ENCODE results near the gene LIPJ. TPM values are rescaled to one million over a fixed set of nuclear protein-coding genes. Genes with fewer than 3 reads are reported as not detected.

LIPJ gene
- polyA plus RNA-seq, 1 donor from 2014 or later: 0.15 TPM

DNA sequence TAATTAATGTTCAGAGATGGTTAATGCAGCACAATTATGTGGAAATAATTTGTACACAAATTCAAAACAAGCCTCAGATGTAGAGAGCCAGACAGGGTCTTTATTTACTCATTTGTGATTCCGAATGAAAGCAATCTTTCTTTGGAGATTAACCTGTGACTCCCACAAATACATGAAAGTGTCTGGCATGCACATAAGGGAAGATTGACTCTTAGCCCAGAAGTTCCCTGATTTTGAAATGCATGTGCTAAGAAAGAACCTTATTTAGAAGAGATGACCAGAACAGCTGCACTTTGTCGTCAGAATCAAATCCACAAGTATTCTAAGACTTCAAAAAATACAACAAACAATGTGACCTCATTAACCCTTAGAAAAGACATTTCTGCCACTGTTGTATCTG lies 48.5 kb upstream of the LIPJ start:
- no peak overlapping the region for H3K27ac ChIP-seq (ENCODE audit: low read length)
- no peak overlapping the region for H3K4me2 ChIP-seq (ENCODE audit: low read length)
- no peak for TF ChIP-seq SMC3 (conservative IDR thresholded peaks at IDR 0.05; ENCODE audit: poor library complexity)
- TF ChIP-seq, protein P1, sequence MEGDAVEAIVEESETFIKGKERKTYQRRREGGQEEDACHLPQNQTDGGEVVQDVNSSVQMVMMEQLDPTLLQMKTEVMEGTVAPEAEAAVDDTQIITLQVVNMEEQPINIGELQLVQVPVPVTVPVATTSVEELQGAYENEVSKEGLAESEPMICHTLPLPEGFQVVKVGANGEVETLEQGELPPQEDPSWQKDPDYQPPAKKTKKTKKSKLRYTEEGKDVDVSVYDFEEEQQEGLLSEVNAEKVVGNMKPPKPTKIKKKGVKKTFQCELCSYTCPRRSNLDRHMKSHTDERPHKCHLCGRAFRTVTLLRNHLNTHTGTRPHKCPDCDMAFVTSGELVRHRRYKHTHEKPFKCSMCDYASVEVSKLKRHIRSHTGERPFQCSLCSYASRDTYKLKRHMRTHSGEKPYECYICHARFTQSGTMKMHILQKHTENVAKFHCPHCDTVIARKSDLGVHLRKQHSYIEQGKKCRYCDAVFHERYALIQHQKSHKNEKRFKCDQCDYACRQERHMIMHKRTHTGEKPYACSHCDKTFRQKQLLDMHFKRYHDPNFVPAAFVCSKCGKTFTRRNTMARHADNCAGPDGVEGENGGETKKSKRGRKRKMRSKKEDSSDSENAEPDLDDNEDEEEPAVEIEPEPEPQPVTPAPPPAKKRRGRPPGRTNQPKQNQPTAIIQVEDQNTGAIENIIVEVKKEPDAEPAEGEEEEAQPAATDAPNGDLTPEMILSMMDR (IDR thresholded peaks at IDR 0.05; ENCODE audit: poor library complexity, severe bottlenecking): no peak
- TF ChIP-seq EP300 (conservative IDR thresholded peaks at IDR 0.05; ENCODE audit: poor library complexity, severe bottlenecking): no peak
- no peak for TF ChIP-seq POLR2AphosphoS5 (IDR thresholded peaks at IDR 0.05)
- TF ChIP-seq EZH2 (IDR thresholded peaks at IDR 0.05; ENCODE audit: borderline replicate concordance, insufficient read depth, low read length, poor library complexity, severe bottlenecking): no peak
- TF ChIP-seq TAF1 (IDR thresholded peaks at IDR 0.05; ENCODE audit: low read depth): no peak
- TF ChIP-seq, protein P2, sequence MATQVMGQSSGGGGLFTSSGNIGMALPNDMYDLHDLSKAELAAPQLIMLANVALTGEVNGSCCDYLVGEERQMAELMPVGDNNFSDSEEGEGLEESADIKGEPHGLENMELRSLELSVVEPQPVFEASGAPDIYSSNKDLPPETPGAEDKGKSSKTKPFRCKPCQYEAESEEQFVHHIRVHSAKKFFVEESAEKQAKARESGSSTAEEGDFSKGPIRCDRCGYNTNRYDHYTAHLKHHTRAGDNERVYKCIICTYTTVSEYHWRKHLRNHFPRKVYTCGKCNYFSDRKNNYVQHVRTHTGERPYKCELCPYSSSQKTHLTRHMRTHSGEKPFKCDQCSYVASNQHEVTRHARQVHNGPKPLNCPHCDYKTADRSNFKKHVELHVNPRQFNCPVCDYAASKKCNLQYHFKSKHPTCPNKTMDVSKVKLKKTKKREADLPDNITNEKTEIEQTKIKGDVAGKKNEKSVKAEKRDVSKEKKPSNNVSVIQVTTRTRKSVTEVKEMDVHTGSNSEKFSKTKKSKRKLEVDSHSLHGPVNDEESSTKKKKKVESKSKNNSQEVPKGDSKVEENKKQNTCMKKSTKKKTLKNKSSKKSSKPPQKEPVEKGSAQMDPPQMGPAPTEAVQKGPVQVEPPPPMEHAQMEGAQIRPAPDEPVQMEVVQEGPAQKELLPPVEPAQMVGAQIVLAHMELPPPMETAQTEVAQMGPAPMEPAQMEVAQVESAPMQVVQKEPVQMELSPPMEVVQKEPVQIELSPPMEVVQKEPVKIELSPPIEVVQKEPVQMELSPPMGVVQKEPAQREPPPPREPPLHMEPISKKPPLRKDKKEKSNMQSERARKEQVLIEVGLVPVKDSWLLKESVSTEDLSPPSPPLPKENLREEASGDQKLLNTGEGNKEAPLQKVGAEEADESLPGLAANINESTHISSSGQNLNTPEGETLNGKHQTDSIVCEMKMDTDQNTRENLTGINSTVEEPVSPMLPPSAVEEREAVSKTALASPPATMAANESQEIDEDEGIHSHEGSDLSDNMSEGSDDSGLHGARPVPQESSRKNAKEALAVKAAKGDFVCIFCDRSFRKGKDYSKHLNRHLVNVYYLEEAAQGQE (IDR thresholded peaks at IDR 0.05; ENCODE audit: borderline replicate concordance): no peak
- no peak for TF ChIP-seq MXI1 (conservative IDR thresholded peaks at IDR 0.05; ENCODE audit: poor library complexity, severe bottlenecking)
- TF ChIP-seq RAD21 (conservative IDR thresholded peaks at IDR 0.05): no peak

DNA sequence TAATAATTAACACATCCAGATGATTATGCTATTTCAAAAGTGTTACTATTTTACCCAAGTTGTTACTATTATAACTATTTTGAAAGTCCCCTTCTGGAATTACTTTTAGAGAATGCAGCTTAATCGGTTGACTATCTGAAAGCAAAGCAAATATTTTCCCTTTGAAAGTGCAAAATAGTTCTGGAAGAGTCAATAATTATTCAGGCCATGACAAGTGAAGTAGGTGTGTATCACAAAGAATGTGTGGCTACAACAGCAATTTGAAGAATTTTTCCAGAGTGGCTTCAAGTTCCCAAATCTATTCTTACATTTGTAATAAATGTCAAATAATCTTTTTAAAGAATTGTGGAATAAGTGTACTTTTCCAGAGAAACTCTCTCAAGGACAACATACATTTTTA lies 46.2 kb upstream of the LIPJ start:
- Histone ChIP-seq H3K4me2 (ENCODE audit: low read length) (no peak overlapping the region), H3K9me2 (ENCODE audit: insufficient read depth, low read length) (no peaks in the 10 kb centered on the region), H3K27ac (ENCODE audit: low read length) (no peak overlapping the region), H3K4me3 (ENCODE audit: low read length) (no peak overlapping the region), H2AFZ (ENCODE audit: low read depth, low read length) (no peak overlapping the region), H3K9ac (ENCODE audit: low read length) (no peak overlapping the region), H3K36me3 (ENCODE audit: insufficient read depth, low read length) (no peaks in the 10 kb centered on the region), H3F3A (ENCODE audit: insufficient read depth, low read length, poor library complexity, severe bottlenecking) (no peaks in the 10 kb centered on the region), H3K79me2 (replicated peaks; ENCODE audit: insufficient read depth, low read length) (no peaks in the 10 kb centered on the region), H4K20me1 (ENCODE audit: insufficient read depth) (no peaks in the 10 kb centered on the region), H3K9me3 (ENCODE audit: low read length) (no peaks in the 10 kb centered on the region), H3K27me3 (ENCODE audit: insufficient read depth, low read depth, low read length) (no peaks in the 10 kb centered on the region)
- TF ChIP-seq EZH2 (IDR thresholded peaks at IDR 0.05; ENCODE audit: borderline replicate concordance, insufficient read depth, low read length, poor library complexity, severe bottlenecking) (no peak), TAF1 (IDR thresholded peaks at IDR 0.05; ENCODE audit: low read depth) (no peak), EP300 (conservative IDR thresholded peaks at IDR 0.05; ENCODE audit: poor library complexity, severe bottlenecking) (no peak), SMC3 (conservative IDR thresholded peaks at IDR 0.05; ENCODE audit: poor library complexity) (no peak), POLR2AphosphoS5 (IDR thresholded peaks at IDR 0.05) (no peak), RAD21 (conservative IDR thresholded peaks at IDR 0.05) (no peak), MXI1 (conservative IDR thresholded peaks at IDR 0.05; ENCODE audit: poor library complexity, severe bottlenecking) (no peak)
- TF ChIP-seq, protein P2 (IDR thresholded peaks at IDR 0.05; ENCODE audit: borderline replicate concordance): no peak
- TF ChIP-seq, protein P1 (IDR thresholded peaks at IDR 0.05; ENCODE audit: poor library complexity, severe bottlenecking): no peak

More for the DNA sequence above, 48.5 kb upstream of the LIPJ start:
- Histone ChIP-seq H3F3A (ENCODE audit: insufficient read depth, low read length, poor library complexity, severe bottlenecking) (no peaks in the 10 kb centered on the region), H3K4me3 (ENCODE audit: low read length) (no peak overlapping the region), H3K79me2 (replicated peaks; ENCODE audit: insufficient read depth, low read length) (no peaks in the 10 kb centered on the region), H3K27me3 (ENCODE audit: insufficient read depth, low read depth, low read length) (no peaks in the 10 kb centered on the region), H3K36me3 (ENCODE audit: insufficient read depth, low read length) (no peaks in the 10 kb centered on the region), H3K9me3 (ENCODE audit: low read length) (no peaks in the 10 kb centered on the region), H4K20me1 (ENCODE audit: insufficient read depth) (no peaks in the 10 kb centered on the region), H3K9me2 (ENCODE audit: insufficient read depth, low read length) (no peaks in the 10 kb centered on the region), H2AFZ (ENCODE audit: low read depth, low read length) (no peak overlapping the region), H3K9ac (ENCODE audit: low read length) (no peak overlapping the region)

All from neural cell (in vitro differentiated cells).